Measurements from ENCODE around the gene PHOSPHO2.

Gene PHOSPHO2

DNA sequence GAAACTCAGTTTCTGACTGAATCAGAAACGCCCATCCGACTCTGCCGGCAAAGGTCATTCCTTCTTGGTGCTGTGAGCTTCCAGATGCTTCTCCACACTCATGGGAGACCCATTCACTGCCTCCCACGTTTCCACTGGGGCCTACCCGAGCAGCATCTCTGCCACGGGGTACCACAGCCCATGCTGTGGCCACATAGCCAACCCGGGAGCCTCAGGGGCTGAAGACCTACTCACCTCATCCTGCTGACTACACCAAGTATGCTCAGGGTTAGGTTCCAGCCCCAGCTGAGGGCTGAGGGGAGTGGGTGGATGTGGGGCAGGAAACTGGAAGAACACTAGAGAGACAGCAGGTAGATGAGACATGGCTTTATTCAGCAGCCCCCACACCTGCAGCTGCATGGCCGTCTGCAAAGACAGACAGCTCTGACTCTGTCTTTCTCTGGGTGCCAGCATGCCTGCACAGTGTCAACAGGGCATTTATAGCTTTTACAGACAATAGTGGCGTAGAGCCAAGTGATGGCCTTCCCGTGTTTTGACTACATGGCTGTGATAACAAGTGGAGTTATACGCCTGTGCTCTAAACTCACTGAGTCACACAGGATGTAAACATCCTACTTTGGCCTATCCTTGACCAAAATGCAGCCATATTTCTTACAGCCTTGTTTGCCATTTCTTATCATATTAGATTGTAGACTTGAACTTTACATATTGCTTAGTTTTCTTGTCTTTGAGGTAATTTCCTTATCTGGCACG is 22.8 kb downstream of the PHOSPHO2 start:
- TF ChIP-seq CTCF (IDR thresholded peaks at IDR 0.05; ENCODE audit: extremely low read depth, missing control alignments), result no peak
- no peak for DNase-seq (ENCODE audit: low spot score)

- TF ChIP-seq CTCF (IDR thresholded peaks at IDR 0.05; ENCODE audit: extremely low read depth, missing control alignments), result no peak
- DNase-seq (ENCODE audit: low spot score), result no peak
Observed at GRCh38 chr2:169717691-169718063, 23.4 kb downstream of the PHOSPHO2 start.

- no peak for DNase-seq (ENCODE audit: low spot score)
- TF ChIP-seq CTCF (IDR thresholded peaks at IDR 0.05; ENCODE audit: extremely low read depth, missing control alignments), result no peak
Observed at GRCh38 chr2:169718930-169719504, 24.7 kb downstream of the PHOSPHO2 start.

DNA sequence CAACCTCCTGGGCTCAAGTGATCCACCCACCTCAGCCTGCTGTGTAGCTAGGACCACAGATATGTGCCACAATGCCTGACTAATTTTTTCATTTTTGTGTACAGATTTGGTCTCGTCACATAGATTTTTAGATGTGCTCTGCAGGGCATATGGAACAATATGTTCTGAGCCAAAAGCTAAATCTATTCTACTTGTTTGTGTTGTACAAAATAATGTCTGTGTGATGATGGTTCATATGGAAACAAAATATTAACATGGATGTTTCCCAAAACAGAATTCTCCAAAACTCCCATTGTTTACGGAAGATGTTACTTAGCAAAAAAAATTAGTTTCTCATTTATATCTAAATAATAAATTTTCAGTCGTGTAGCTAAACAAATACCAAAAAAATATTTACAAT is 26.7 kb downstream of the PHOSPHO2 start:
- no peak for DNase-seq (ENCODE audit: low spot score)
- no peak for TF ChIP-seq CTCF (IDR thresholded peaks at IDR 0.05; ENCODE audit: extremely low read depth, missing control alignments)

- no peak for TF ChIP-seq CTCF (IDR thresholded peaks at IDR 0.05; ENCODE audit: extremely low read depth, missing control alignments)
- no peak for DNase-seq (ENCODE audit: low spot score)
Observed at GRCh38 chr2:169727065-169727464, 32.8 kb downstream of the PHOSPHO2 start.

DNA sequence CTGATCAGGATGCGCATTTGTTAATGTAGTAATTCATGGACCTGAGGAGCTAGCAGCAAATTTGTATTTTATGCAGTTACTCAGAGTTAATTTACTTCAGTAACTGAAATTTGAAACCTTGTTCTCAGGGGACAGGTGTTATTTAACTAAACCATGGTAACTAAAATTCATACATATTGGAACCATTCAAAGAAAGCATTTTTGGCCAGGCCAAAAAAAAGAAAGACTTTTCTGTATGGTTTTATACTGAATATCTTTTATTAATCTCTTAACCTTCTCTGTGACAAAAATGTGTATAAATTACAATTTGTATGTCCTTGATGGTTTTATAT is 35.0 kb downstream of the PHOSPHO2 start:
- TF ChIP-seq CTCF (IDR thresholded peaks at IDR 0.05; ENCODE audit: extremely low read depth, missing control alignments), result no peak
- no peak for DNase-seq (ENCODE audit: low spot score)

DNA sequence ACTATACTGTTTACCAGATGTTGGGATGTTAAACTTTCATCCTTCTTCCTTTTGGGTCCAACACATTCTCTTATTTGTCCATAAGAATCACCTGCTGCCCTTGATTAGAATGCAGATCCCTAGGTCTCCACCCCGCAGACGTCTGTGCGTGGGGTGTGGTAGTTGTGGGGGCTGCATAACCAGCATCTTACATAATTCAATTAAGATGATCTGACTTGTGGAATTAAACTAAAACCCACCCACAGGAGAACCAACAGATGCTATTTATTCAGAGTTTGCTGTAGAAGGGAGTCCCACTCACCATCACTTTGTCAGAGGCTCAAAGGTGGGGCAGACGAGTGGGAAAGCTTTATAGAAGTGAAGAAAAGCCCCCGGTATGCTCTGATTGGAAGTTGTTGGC is 37.8 kb downstream of the PHOSPHO2 start:
- DNase-seq (ENCODE audit: low spot score), result no peak
- TF ChIP-seq CTCF (IDR thresholded peaks at IDR 0.05; ENCODE audit: extremely low read depth, missing control alignments), result no peak
